Colonic mucosa (tissue), 4 donors: Measurements from ENCODE around the gene CNRIP1. TPM values are rescaled to one million over a fixed set of nuclear protein-coding genes. Genes with fewer than 3 reads are reported as not detected.

Source experiments
- DNase-seq: peaks from one replicate; pipeline ENCODE4 v3.0.0-alpha.2; 2020
- H3K27ac ChIP-seq: fragments of 200-600 bp; one replicate; pipeline ENCODE4 v1.8.0; 2021
- H3K27me3 ChIP-seq: fragments of 200-600 bp; one replicate; pipeline ENCODE4 v1.8.0; 2021
- H3K36me3 ChIP-seq: fragments of 200-600 bp; one replicate; pipeline ENCODE4 v1.8.0; 2021
- H3K4me1 ChIP-seq: fragments of 200-600 bp; one replicate; pipeline ENCODE4 v1.8.0; 2021; ENCODE audit warnings: mild to moderate bottlenecking
- H3K4me3 ChIP-seq: fragments of 200-600 bp; one replicate; pipeline ENCODE4 v1.8.0; 2021
- H3K9ac ChIP-seq, 2 donors: one replicate each; pipeline ENCODE4 v1.7.0; 2013; ENCODE audit warnings: control low read depth in 2 of 2, low read depth in 2 of 2, low read length in 2 of 2
- H3K9me3 ChIP-seq: fragments of 200-600 bp; one replicate; pipeline ENCODE4 v1.8.0; 2021
- intact Hi-C: fragments of 100-400 bp; cut with DNase I; formaldehyde crosslinking; loops from one replicate; pipeline ENCODE4 v1.14.1; 2022
- total RNA-seq, 2 donors: library from RNA; stranded (reverse); fragmentation: NEBNext Ultra II Directional in 1 of 2; extraction: Animal tissue kit (Norgen Biotek cat#: 25700) in 1 of 2; gene quantifications; one replicate each; pipeline ENCODE4 v1.2.1, GENCODE V29; 2021
- TF ChIP-seq, protein P1 (sequence below): fragments of 200-600 bp; IDR thresholded peaks from one replicate; pipeline ENCODE4 v1.8.0; 2022; ENCODE audit warnings: antibody characterized with exemption, mild to moderate bottlenecking
- donor health status: healthy.
- donor health status: DM: no; HTN: no; CAD: no.
- donor health status: DM: no; HTN: no; CAD: no.

Gene CNRIP1
- total RNA-seq, 2 donors from 2014 or later: 2.5 to 6.4 TPM

DNA sequence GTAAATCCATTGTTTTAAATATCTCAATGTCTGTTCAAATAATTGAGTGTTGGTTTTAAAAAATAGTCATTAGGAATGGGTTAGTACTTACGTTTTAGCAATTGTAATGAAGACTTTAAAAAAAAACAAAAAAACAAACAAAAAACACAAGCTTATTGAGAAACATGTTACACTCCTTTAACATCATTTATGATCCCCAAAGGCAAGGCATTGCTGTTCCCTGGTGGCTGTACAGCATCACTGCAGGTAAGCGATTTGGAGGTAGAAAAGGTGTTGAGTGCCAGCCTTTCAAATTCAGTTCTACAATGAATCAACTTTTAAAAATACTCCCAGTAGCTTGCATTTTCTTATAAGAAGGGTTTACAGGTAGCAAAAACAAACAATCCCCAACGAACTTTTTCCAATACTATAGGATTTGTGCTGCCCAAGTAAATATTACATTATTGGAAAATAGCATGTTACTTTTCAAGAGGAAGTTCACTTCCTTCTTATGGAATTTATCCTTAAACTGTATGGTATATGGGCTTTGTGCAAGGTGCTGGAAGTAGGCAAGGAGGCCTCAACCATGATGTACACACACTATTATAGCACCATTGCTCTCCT lies 27.5 kb downstream of the CNRIP1 start:
- DNase-seq: no peak

DNA sequence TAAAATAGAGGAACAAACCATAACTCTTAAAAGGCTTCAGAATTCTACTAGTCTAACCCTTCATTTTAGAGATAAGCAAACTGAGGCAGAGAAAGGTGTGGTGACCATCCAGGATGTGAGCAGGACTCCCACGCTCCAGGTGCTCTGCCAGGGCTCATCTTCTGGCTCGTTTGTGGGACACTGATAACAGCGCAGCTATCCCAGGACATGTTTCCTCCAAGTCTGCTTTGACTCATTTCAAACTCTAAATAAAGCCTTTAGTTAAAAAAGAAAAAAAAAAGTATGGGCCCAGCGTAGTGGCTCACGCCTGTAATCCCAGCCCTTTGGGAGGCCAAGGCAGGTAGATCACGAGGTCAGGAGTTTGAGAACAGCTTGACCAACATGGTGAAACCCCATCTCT lies 28.4 kb downstream of the CNRIP1 start:
- H3K4me3 ChIP-seq: no peak overlapping the region
- no peak overlapping the region for H3K9ac ChIP-seq
- TF ChIP-seq, protein P1, sequence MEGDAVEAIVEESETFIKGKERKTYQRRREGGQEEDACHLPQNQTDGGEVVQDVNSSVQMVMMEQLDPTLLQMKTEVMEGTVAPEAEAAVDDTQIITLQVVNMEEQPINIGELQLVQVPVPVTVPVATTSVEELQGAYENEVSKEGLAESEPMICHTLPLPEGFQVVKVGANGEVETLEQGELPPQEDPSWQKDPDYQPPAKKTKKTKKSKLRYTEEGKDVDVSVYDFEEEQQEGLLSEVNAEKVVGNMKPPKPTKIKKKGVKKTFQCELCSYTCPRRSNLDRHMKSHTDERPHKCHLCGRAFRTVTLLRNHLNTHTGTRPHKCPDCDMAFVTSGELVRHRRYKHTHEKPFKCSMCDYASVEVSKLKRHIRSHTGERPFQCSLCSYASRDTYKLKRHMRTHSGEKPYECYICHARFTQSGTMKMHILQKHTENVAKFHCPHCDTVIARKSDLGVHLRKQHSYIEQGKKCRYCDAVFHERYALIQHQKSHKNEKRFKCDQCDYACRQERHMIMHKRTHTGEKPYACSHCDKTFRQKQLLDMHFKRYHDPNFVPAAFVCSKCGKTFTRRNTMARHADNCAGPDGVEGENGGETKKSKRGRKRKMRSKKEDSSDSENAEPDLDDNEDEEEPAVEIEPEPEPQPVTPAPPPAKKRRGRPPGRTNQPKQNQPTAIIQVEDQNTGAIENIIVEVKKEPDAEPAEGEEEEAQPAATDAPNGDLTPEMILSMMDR: no peak
- no peaks in the 10 kb centered on the region for H3K9me3 ChIP-seq
- no peaks in the 10 kb centered on the region for H3K4me1 ChIP-seq
- no peaks in the 10 kb centered on the region for H3K36me3 ChIP-seq
- H3K27me3 ChIP-seq: no peaks in the 10 kb centered on the region
- H3K27ac ChIP-seq: no peak overlapping the region
- intact Hi-C loops: no loop called here
- no peak for DNase-seq

More for the DNA sequence above, 27.5 kb downstream of the CNRIP1 start:
- H3K36me3 ChIP-seq: no peaks in the 10 kb centered on the region
- H3K4me3 ChIP-seq: no peak overlapping the region
- H3K4me1 ChIP-seq: no peaks in the 10 kb centered on the region
- H3K9me3 ChIP-seq: no peaks in the 10 kb centered on the region
- intact Hi-C loops: no loop called here
- H3K9ac ChIP-seq: no peak overlapping the region
- TF ChIP-seq, protein P1: peak; percentile 62
- H3K27ac ChIP-seq: no peak overlapping the region
- no peaks in the 10 kb centered on the region for H3K27me3 ChIP-seq

DNA sequence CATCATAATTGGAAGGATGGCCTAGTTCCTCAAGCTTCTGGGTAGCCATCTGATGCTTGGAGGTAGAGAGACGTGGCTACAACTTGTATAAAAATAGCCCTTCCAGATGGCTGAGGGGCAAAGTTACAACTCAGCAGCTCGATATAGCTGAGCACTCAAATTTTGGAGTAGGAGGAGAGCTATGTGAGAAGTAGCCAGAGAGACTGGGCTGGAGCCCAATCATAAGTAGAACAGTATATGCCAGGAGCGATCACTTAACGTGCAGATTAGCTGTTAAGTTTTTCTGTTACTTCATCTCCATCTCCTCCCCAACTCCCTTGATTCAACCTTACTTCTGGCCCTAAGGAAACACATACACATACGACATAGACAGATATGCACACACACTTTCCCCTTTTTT lies 28.8 kb downstream of the CNRIP1 start:
- H3K9ac ChIP-seq: no peak overlapping the region
- DNase-seq: no peak
- intact Hi-C loops: no loop called here
- no peaks in the 10 kb centered on the region for H3K36me3 ChIP-seq
- TF ChIP-seq, protein P1: no peak
- H3K4me1 ChIP-seq: no peaks in the 10 kb centered on the region
- no peak overlapping the region for H3K27ac ChIP-seq
- H3K4me3 ChIP-seq: no peak overlapping the region
- H3K27me3 ChIP-seq: no peaks in the 10 kb centered on the region
- H3K9me3 ChIP-seq: no peaks in the 10 kb centered on the region

DNA sequence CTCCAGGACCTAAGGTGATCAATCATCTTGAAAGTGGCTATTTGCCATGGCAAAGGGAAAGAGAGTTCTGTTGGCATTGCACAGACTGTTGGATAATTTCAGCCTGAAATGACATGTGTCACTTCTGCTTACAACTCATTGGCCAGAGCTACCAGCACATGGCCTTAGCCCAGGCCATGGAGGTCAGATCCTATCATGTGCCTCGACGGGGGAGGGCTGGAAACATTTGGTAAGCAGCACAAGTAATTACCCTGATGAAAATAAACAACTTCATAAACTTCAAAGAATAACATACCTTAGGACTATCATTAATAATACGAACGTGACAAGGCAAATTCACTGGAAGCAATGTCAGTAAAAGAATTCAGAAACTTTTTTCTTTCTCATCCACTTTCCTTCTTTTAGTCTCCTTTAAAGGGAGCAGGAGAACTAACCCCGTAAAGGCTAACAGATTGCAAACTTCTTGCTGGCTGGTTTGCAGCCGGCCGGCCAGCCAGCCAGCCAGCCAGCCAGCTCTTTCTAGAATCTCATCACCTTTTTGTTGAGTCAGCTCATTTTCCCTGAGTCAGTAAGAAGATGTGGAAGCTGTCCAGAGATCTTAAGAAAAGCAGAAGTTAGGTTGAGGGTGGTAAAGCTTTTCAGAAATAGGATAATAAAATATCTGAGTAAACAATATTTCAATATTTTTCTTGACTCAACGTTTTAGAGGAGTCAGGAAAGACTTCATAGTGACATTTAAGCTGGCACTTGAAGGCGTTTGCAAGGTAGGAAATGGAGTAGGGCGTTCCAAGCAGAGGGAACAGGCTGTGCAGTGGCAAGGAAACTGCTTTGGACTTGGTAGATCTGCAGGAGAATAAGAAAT lies 31.9 kb downstream of the CNRIP1 start:
- Histone ChIP-seq H3K4me1 (no peaks in the 10 kb centered on the region), H3K9me3 (no peaks in the 10 kb centered on the region), H3K27me3 (no peaks in the 10 kb centered on the region), H3K9ac (no peak overlapping the region), H3K4me3 (no peak overlapping the region), H3K36me3 (no peaks in the 10 kb centered on the region), H3K27ac (no peak overlapping the region)
- DNase-seq: peak; percentile 20
- TF ChIP-seq, protein P1: no peak
- intact Hi-C loops: no loop called here

DNA sequence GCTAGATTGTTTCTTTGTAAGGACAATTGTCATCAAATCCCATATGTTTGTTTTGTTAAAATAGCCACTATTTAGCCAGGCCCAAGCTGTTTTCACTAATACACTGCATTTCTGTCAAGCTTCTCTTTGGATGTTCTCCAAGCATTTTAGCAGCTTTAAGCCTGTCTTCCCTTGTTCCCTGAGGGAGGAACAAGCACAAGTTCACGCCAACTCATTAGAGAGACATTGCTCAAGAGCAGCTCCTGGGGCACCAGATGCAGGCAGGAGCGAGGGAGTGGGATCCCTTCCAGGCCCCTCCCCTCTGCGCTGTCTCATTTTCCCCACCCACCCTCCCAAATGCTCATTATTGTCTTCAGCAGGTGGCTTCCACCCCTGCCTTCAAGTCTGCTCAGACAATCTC lies 34.9 kb downstream of the CNRIP1 start:
- no peak overlapping the region for H3K27ac ChIP-seq
- TF ChIP-seq, protein P1: no peak
- no peaks in the 10 kb centered on the region for H3K36me3 ChIP-seq
- no peak overlapping the region for H3K9ac ChIP-seq
- H3K9me3 ChIP-seq: no peaks in the 10 kb centered on the region
- H3K4me1 ChIP-seq: no peaks in the 10 kb centered on the region
- H3K27me3 ChIP-seq: no peaks in the 10 kb centered on the region
- peak; percentile 31 for DNase-seq
- no peak overlapping the region for H3K4me3 ChIP-seq
- intact Hi-C loops: loop anchor here (5.0 kb wide), 1 partner anchor 88 kb away; no protein-coding TSS in a partner anchor
